Uterus (tissue), 4 donors: ENCODE results near the gene INPP5F. TPM values are rescaled to one million over a fixed set of nuclear protein-coding genes. Genes with fewer than 3 reads are reported as not detected.
"Not testable (repeated sequence)": the region's sequence is repeated elsewhere in the genome, so short reads cannot be mapped to it uniquely, and the experiment has no call there.

Source experiments
- DNase-seq, 2 donors: peaks; one replicate each; pipeline ENCODE4 v3.0.0-alpha.2; 2019 to 2020
- H3K27ac ChIP-seq, 2 donors: fragments of 200-600 bp; sonication (generic); 1 replicate in 1 of 2; 2 replicates in 1 of 2; pipeline ENCODE4 v1.5.1; 2016 to 2018
- H3K27me3 ChIP-seq, 2 donors: fragments of 200-600 bp; sonication (generic); one replicate each; pipeline ENCODE4 v1.5.1; 2018 to 2019; ENCODE audit warnings: control low read depth in 1 of 2
- H3K36me3 ChIP-seq, 2 donors: fragments of 200-600 bp; sonication (generic); one replicate each; pipeline ENCODE4 v1.5.1; 2019; ENCODE audit warnings: control low read depth in 1 of 2
- H3K4me1 ChIP-seq, 2 donors: fragments of 200-600 bp; sonication (generic); one replicate each; pipeline ENCODE4 v1.5.1; 2018 to 2019; ENCODE audit warnings: control low read depth in 1 of 2
- H3K4me3 ChIP-seq, 2 donors: fragments of 200-600 bp; sonication (generic); 1 replicate in 1 of 2; 2 replicates in 1 of 2; pipeline ENCODE4 v1.5.1; 2018 to 2019; ENCODE audit warnings: mild to moderate bottlenecking in 1 of 2
- H3K9me3 ChIP-seq, 2 donors: fragments of 200-600 bp; sonication (generic); one replicate each; pipeline ENCODE4 v1.5.1; 2019; ENCODE audit warnings: control low read depth in 1 of 2
- CTCF ChIP-seq, 4 experiments: fragments of 200-600 bp in 2 of 4; fragments of 450-650 bp in 2 of 4; sonication (generic) in 2 of 4; IDR thresholded peaks; one replicate each; pipeline ENCODE4 v1.5.1; 2016 to 2019; ENCODE audit warnings: antibody characterized with exemption in 4 of 4, mild to moderate bottlenecking in 2 of 4, moderate library complexity in 1 of 4
- POLR2A ChIP-seq, 2 donors: fragments of 450-650 bp; IDR thresholded peaks; one replicate each; pipeline ENCODE4 v1.6.1; 2016; ENCODE audit warnings: antibody characterized with exemption in 2 of 2, mild to moderate bottlenecking in 1 of 2, moderate library complexity in 1 of 2
- intact Hi-C: fragments of 100-400 bp; cut with DNase I; formaldehyde crosslinking; loops from one replicate; pipeline ENCODE4 v1.15.1; 2023; ENCODE audit warnings: low total_unique reads
- total RNA-seq, 4 donors: library from RNA; depleted of rRNA in 3 of 4; stranded (reverse); fragments of >200 nt in 3 of 4; gene quantifications; one replicate each; pipeline versions ENCODE4 v1.1.0 to v1.2.4, GENCODE V29; 2014 to 2023
- donor health status: DM: yes; HTN: yes; CAD: no.

The INPP5F gene
- total RNA-seq, 4 donors from 2014 or later, result 14.3 to 67.3 (median 27.8) TPM

- intact Hi-C loops, result no loop called here
- H3K27me3 ChIP-seq, result no peaks in the 10 kb centered on the region
- H3K4me3 ChIP-seq, result no peak overlapping the region
- H3K27ac ChIP-seq, result no peak overlapping the region
- H3K9me3 ChIP-seq, result no peaks in the 10 kb centered on the region
- H3K4me1 ChIP-seq, result no peaks in the 10 kb centered on the region
- no peaks in the 10 kb centered on the region for H3K36me3 ChIP-seq
- TF ChIP-seq POLR2A (IDR thresholded peaks at IDR 0.05) (no peak), CTCF (IDR thresholded peaks at IDR 0.05) (no peak)
- no peak for DNase-seq
Measured at GRCh38 chr10:119762805-119763798, 37.3 kb downstream of the INPP5F start.

- Histone ChIP-seq H3K4me1 (peaks cover 0 to 21% of the 10 kb centered on the region in 2 donors), H3K9me3 (no peaks in the 10 kb centered on the region), H3K27ac (peak overlapping the region; percentile 67 to 71), H3K36me3 (no peaks in the 10 kb centered on the region), H3K27me3 (no peaks in the 10 kb centered on the region), H3K4me3 (no peak overlapping the region)
- TF ChIP-seq CTCF (IDR thresholded peaks at IDR 0.05) (no peak), POLR2A (IDR thresholded peaks at IDR 0.05) (no peak)
- peak in 1 of 2 donors; percentile 31 for DNase-seq
- intact Hi-C loops, result no loop called here
Measured at GRCh38 chr10:119768455-119769094, 42.7 kb downstream of the INPP5F start.

GRCh38 chr10:119769886-119770285 is 44.0 kb downstream of the INPP5F start:
- Histone ChIP-seq H3K27me3 (no peaks in the 10 kb centered on the region), H3K27ac (peak overlapping the region; percentile 67 to 71), H3K4me1 (peaks cover 0 to 21% of the 10 kb centered on the region in 2 donors), H3K4me3 (no peak overlapping the region), H3K36me3 (no peaks in the 10 kb centered on the region), H3K9me3 (no peaks in the 10 kb centered on the region)
- DNase-seq, result no peak
- intact Hi-C loops, result no loop called here
- TF ChIP-seq CTCF (IDR thresholded peaks at IDR 0.05) (peak in 1 of 4 experiments; percentile 8), POLR2A (IDR thresholded peaks at IDR 0.05) (no peak)

GRCh38 chr10:119770928-119771327 is 45.1 kb downstream of the INPP5F start:
- H3K27ac ChIP-seq, result peak overlapping the region; percentile 67 to 71
- no peaks in the 10 kb centered on the region for H3K36me3 ChIP-seq
- no peak overlapping the region for H3K4me3 ChIP-seq
- intact Hi-C loops, result no loop called here
- DNase-seq, result no peak
- TF ChIP-seq POLR2A (IDR thresholded peaks at IDR 0.05) (no peak), CTCF (IDR thresholded peaks at IDR 0.05) (no peak)
- H3K27me3 ChIP-seq, result no peaks in the 10 kb centered on the region
- no peaks in the 10 kb centered on the region for H3K9me3 ChIP-seq
- H3K4me1 ChIP-seq, result peaks cover 0 to 21% of the 10 kb centered on the region in 2 donors

- H3K4me1 ChIP-seq, result peaks cover 0 to 21% of the 10 kb centered on the region in 2 donors
- H3K9me3 ChIP-seq, result no peaks in the 10 kb centered on the region
- no peak for DNase-seq
- TF ChIP-seq CTCF (IDR thresholded peaks at IDR 0.05) (no peak), POLR2A (IDR thresholded peaks at IDR 0.05) (no peak)
- H3K27ac ChIP-seq, result peak overlapping the region in 1 of 2 donors; percentile 27
- no peaks in the 10 kb centered on the region for H3K36me3 ChIP-seq
- H3K27me3 ChIP-seq, result no peaks in the 10 kb centered on the region
- intact Hi-C loops, result no loop called here
- no peak overlapping the region for H3K4me3 ChIP-seq
Measured at GRCh38 chr10:119772334-119772733, 46.5 kb downstream of the INPP5F start.

GRCh38 chr10:119773041-119773440 is 47.2 kb downstream of the INPP5F start:
- intact Hi-C loops, DNase-seq, H3K27me3 ChIP-seq, H3K36me3 ChIP-seq, H3K4me3 ChIP-seq, H3K9me3 ChIP-seq, H3K27ac ChIP-seq: not testable (repeated sequence)
- H3K4me1 ChIP-seq, result peaks cover 0 to 21% of the 10 kb centered on the region in 2 donors
